H1 (cell line): Measurements from ENCODE around the gene COBLL1.

Experiments used
- CTCF ChIP-seq, 3 experiments: IDR thresholded peaks; 1 replicate in 2 of 3; 2 replicates in 1 of 3; pipeline versions ENCODE4 v1.5.1 to v1.6.1; 2011; ENCODE audit warnings: low read length in 3 of 3, mild to moderate bottlenecking in 3 of 3, inconsistent platforms in 2 of 3, low read depth in 1 of 3, moderate library complexity in 1 of 3; ENCODE audit not compliant: insufficient read depth in 1 of 3; ENCODE audit errors: control extremely low read depth in 1 of 3
- TAF1 ChIP-seq: IDR thresholded peaks from 2 replicates; pipeline ENCODE4 v1.6.1; 2011; ENCODE audit warnings: mild to moderate bottlenecking, low read depth, low read length

- TF ChIP-seq CTCF (IDR thresholded peaks at IDR 0.05; ENCODE audit: control extremely low read depth in 1 of 3, insufficient read depth in 1 of 3, low read depth in 1 of 3, low read length in 3 of 3) (no peak), TAF1 (no peak)
These were observed 71.2 kb downstream of the COBLL1 start for GRCh38 chr2:164770421-164770916.
